ENCODE data around the gene KRR1.
"Not testable (repeated sequence)": the region's sequence is repeated elsewhere in the genome, so short reads cannot be mapped to it uniquely, and the experiment has no call there.

KRR1 gene

GRCh38 chr12:75445137-75445507, 66.3 kb downstream of the KRR1 start:
- peaks cover 37% of the 10 kb centered on the region for H3K27me3 Mint-ChIP-seq (ENCODE audit: low read depth)
- H3K4me3 Mint-ChIP-seq; H3K9me3 Mint-ChIP-seq; H3K27ac Mint-ChIP-seq; DNase-seq (ENCODE audit: low spot score); H3K36me3 Mint-ChIP-seq (ENCODE audit: low read depth); H3K4me1 Mint-ChIP-seq (ENCODE audit: low read depth): not testable (repeated sequence)

GRCh38 chr12:75444429-75445136, 66.8 kb downstream of the KRR1 start:
- Mint-ChIP-seq H3K9me3 (peaks cover 6% of the 10 kb centered on the region), H3K36me3 (ENCODE audit: low read depth) (peaks cover 1% of the 10 kb centered on the region), H3K4me3 (no peak overlapping the region), H3K27me3 (ENCODE audit: low read depth) (peaks cover 37% of the 10 kb centered on the region), H3K4me1 (ENCODE audit: low read depth) (no peaks in the 10 kb centered on the region), H3K27ac (no peak overlapping the region)
- no peak for DNase-seq (ENCODE audit: low spot score)

GRCh38 chr12:75443709-75444108, 67.7 kb downstream of the KRR1 start:
- Mint-ChIP-seq H3K27me3 (ENCODE audit: low read depth) (peaks cover 34% of the 10 kb centered on the region), H3K27ac (no peak overlapping the region), H3K36me3 (ENCODE audit: low read depth) (peaks cover 1% of the 10 kb centered on the region), H3K9me3 (peaks cover 9% of the 10 kb centered on the region), H3K4me1 (ENCODE audit: low read depth) (peaks cover 2% of the 10 kb centered on the region), H3K4me3 (no peak overlapping the region)
- no peak for DNase-seq (ENCODE audit: low spot score)

GRCh38 chr12:75442454-75442853, 69.0 kb downstream of the KRR1 start:
- H3K36me3 Mint-ChIP-seq (ENCODE audit: low read depth); H3K9me3 Mint-ChIP-seq; H3K4me3 Mint-ChIP-seq; H3K27ac Mint-ChIP-seq; DNase-seq (ENCODE audit: low spot score); H3K4me1 Mint-ChIP-seq (ENCODE audit: low read depth): not testable (repeated sequence)
- peaks cover 27% of the 10 kb centered on the region for H3K27me3 Mint-ChIP-seq (ENCODE audit: low read depth)

- not testable (repeated sequence) for H3K4me3 Mint-ChIP-seq; H3K9me3 Mint-ChIP-seq; H3K4me1 Mint-ChIP-seq (ENCODE audit: low read depth); DNase-seq (ENCODE audit: low spot score); H3K27ac Mint-ChIP-seq; H3K36me3 Mint-ChIP-seq (ENCODE audit: low read depth)
- H3K27me3 Mint-ChIP-seq (ENCODE audit: low read depth), result peaks cover 24% of the 10 kb centered on the region
These were observed 69.5 kb downstream of the KRR1 start for GRCh38 chr12:75441687-75442449.

All from T-helper 2 cell treated with Interferon-gamma antibody and Interleukin-4, amounts not matched to agents 5 μg/mL and 100 μg/mL, for 36 hours (primary cell).